GM18526 (cell line): ENCODE results near the gene OXT.
A peak's percentile ranks its signal among the peaks of the same experiment; 100 is the strongest.

Experiments used
- POLR2A ChIP-seq: IDR thresholded peaks from 3 replicates; pipeline ENCODE4 v1.6.1; 2011; ENCODE audit not compliant: insufficient read length; ENCODE audit errors: extremely low read depth

The OXT gene

GRCh38 chr20:3045816-3046676 lies 25.4 kb upstream of the OXT start, which contains the start of gene MRPS26:
Gene MRPS26, plus strand, starts transcription at chr20:3046052. Its CDS starts 17 bp downstream, at chr20:3046069.
- TF ChIP-seq POLR2A: peak; percentile 72

GRCh38 chr20:3046677-3047462 lies 24.6 kb upstream of the OXT start:
- TF ChIP-seq POLR2A: no peak

- no peak for TF ChIP-seq POLR2A
Observed at GRCh38 chr20:3047486-3048419, 23.7 kb upstream of the OXT start.

GRCh38 chr20:3051385-3052019 lies 19.9 kb upstream of the OXT start:
- no peak for TF ChIP-seq POLR2A

GRCh38 chr20:3059489-3059888 lies 11.9 kb upstream of the OXT start:
- no peak for TF ChIP-seq POLR2A

GRCh38 chr20:3067139-3068014 lies 4.0 kb upstream of the OXT start:
- no peak for TF ChIP-seq POLR2A

GRCh38 chr20:3068075-3068474 lies 3.3 kb upstream of the OXT start:
- TF ChIP-seq POLR2A: no peak

- TF ChIP-seq POLR2A: no peak
Observed at GRCh38 chr20:3068986-3069900, 2.2 kb upstream of the OXT start.

- no peak for TF ChIP-seq POLR2A
Observed at GRCh38 chr20:3070725-3071124, 695 bp upstream of the OXT start.

- no peak for TF ChIP-seq POLR2A
Observed at GRCh38 chr20:3071266-3071609, 182 bp upstream of the OXT start.

GRCh38 chr20:3072530-3073250 lies 1.3 kb downstream of the OXT start:
- TF ChIP-seq POLR2A: no peak

- no peak for TF ChIP-seq POLR2A
Observed at GRCh38 chr20:3074812-3075211, 3.4 kb downstream of the OXT start.

- no peak for TF ChIP-seq POLR2A
Observed at GRCh38 chr20:3077618-3078134, 6.3 kb downstream of the OXT start.
